Heart left ventricle (tissue), 16 donors: ENCODE measurements around the gene PIGM. TPM values are rescaled to one million over a fixed set of nuclear protein-coding genes. Genes with fewer than 3 reads are reported as not detected.

ENCODE experiments used
- ATAC-seq, 4 donors: fragments of 200-7000 bp; cut with Tn5 transposase; one replicate each; pipeline ENCODE4 v1.9.1; 2020 to 2022; ENCODE audit warnings: moderate library complexity in 4 of 4, mild to moderate bottlenecking in 3 of 4, moderate number of reproducible peaks in 1 of 4
- DNase-seq, 5 donors: peaks; one replicate each; pipeline ENCODE4 v3.0.0-alpha.2; 2020
- H3K27ac ChIP-seq, 12 donors: fragments of 200-600 bp; sonication (generic) in 4 of 12; one replicate each; pipeline versions ENCODE4 v1.5.0 to v1.8.0; 2016 to 2022; ENCODE audit warnings: mild to moderate bottlenecking in 2 of 12
- H3K27me3 ChIP-seq, 9 donors: fragments of 200-600 bp; sonication (generic) in 2 of 9; one replicate each; pipeline versions ENCODE4 v1.5.1 to v1.8.0; 2016 to 2022; ENCODE audit warnings: mild to moderate bottlenecking in 3 of 9
- H3K36me3 ChIP-seq, 9 donors: fragments of 200-600 bp; sonication (generic) in 2 of 9; one replicate each; pipeline versions ENCODE4 v1.5.0 to v1.8.0; 2018 to 2022; ENCODE audit warnings: mild to moderate bottlenecking in 2 of 9
- H3K4me1 ChIP-seq, 12 donors: fragments of 200-600 bp; sonication (generic) in 4 of 12; one replicate each; pipeline versions ENCODE4 v1.5.0 to v1.8.0; 2016 to 2022; ENCODE audit warnings: mild to moderate bottlenecking in 3 of 12
- H3K4me3 ChIP-seq, 12 donors: fragments of 200-600 bp; sonication (generic) in 4 of 12; one replicate each; pipeline versions ENCODE4 v1.5.0 to v1.8.0; 2017 to 2022; ENCODE audit warnings: mild to moderate bottlenecking in 9 of 12, moderate library complexity in 4 of 12
- H3K9me3 ChIP-seq, 12 donors: fragments of 200-600 bp; sonication (generic) in 4 of 12; one replicate each; pipeline versions ENCODE4 v1.5.0 to v1.8.0; 2016 to 2022; ENCODE audit warnings: mild to moderate bottlenecking in 1 of 12
- CTCF ChIP-seq, 12 donors: fragments of 200-600 bp; sonication (generic) in 4 of 12; IDR thresholded peaks; one replicate each; pipeline versions ENCODE4 v1.5.0 to v1.8.0; 2018 to 2022; ENCODE audit warnings: antibody characterized with exemption in 12 of 12, mild to moderate bottlenecking in 5 of 12
- POLR2A ChIP-seq, 2 donors: fragments of 450-650 bp; IDR thresholded peaks; one replicate each; pipeline ENCODE4 v1.6.1; 2017; ENCODE audit warnings: antibody characterized with exemption in 2 of 2, mild to moderate bottlenecking in 2 of 2, moderate library complexity in 2 of 2
- WGBS, 4 donors: extraction: QIAGEN DNeasy Blood & Tissue Kit in 2 of 4; methylation state at CpG; one replicate each; pipeline versions ENCODE4 v1.1.5 to v1.1.7; 2013 to 2018; 5-methylcytosine and 5-hydroxymethylcytosine counted together
- intact Hi-C, 10 donors: fragments of 100-400 bp; cut with DNase I; formaldehyde crosslinking; loops; one replicate each; pipeline versions ENCODE4 v1.11.1 to v1.14.2; 2022
- polyA plus RNA-seq, 2 donors: library from polyadenylated mRNA; stranded (reverse); fragments of 200-250 nt; gene quantifications; one replicate each; pipeline ENCODE4 v1.2.3, GENCODE V29; 2013
- total RNA-seq, 9 donors: library from RNA; depleted of rRNA in 2 of 9; stranded (reverse); fragments of >200 nt in 2 of 9; fragmentation: NEBNext Ultra II Directional in 3 of 9; extraction: Animal tissue kit (Norgen Biotek cat#: 25700) in 3 of 9; gene quantifications; one replicate each; pipeline versions ENCODE4 v1.1.0 to v1.2.4, GENCODE V29; 2016 to 2023
- donor health status: ischemic (EF 13 %, LVEDD 7.1; RV severe dilation, severe dysfunction).
- donor health status: healthy with polysubstance abuse.
- donor health status: DM: no; HTN: yes; CAD: no.
- donor health status: DM: no; HTN: no; CAD: no.
- donor health status: ischemic (EF 25% LVEDD 6.9; RV normal size, moderate dysfunction).
- donor health status: ischemic (EF 25% LVEDD 5.7; RV mildly dilated, moderate dysfunction).
- donor health status: healthy.
- donor health status: DM: yes; HTN: yes; CAD: no.
- donor health status: ischemic (EF 35%, LVEDD 5.7; RV mildly dilated, moderate dysfunction).
- donor health status: nonischemic (EF 11% LVEDD 7.7; RV severe dilation, severe dysfunction).
- donor health status: DM: yes; HTN: yes; CAD: no.
- donor health status: PGD.
- donor health status: ischemic (EF 29% LVEDD 5.4; RV normal size, mild dysfunction).
- donor health status: nonischemic (EF 23%, LVEDD 6.1; RV moderate dilation, normal function).

Gene PIGM
- total and polyA plus RNA-seq, 11 donors = 1.6 to 4.1 (median 2.3) TPM

DNA sequence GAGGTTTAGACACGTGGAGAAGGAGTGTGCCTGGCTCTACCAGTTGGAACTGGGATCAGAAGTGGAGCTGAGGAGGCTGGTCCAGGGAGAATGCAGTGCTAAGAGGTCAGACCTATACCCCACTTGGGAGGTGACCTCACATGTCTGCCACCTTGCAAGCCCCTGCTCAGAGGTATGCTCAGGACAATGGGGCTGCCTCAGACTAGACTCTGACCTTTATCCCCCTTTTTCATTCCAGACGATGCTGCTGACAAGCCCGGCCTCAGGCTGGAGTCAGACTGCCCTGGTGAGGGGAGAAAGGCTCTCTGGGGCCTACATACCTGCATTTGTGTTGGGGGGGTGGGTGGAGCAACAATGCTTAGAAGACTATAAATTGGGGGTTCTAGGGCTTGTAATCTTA is 33.0 kb upstream of the PIGM start:
- H3K27me3 ChIP-seq = peaks cover 0 to 10% (median 0%) of the 10 kb centered on the region in 9 donors
- no peak for ATAC-seq
- TF ChIP-seq POLR2A (IDR thresholded peaks at IDR 0.05) (no peak), CTCF (IDR thresholded peaks at IDR 0.05) (no peak)
- H3K4me1 ChIP-seq = peaks cover 0 to 14% (median 0%) of the 10 kb centered on the region in 12 donors
- no peaks in the 10 kb centered on the region for H3K9me3 ChIP-seq
- no peak overlapping the region for H3K27ac ChIP-seq
- no peak for DNase-seq
- no peak overlapping the region for H3K4me3 ChIP-seq
- intact Hi-C loops = no loop called here
- no peaks in the 10 kb centered on the region for H3K36me3 ChIP-seq
- WGBS, 4 donors = 37 to 54% (median 44%) methylated on average over 3 of the region's 3 CpGs

GRCh38 chr1:160064164-160064563 is 32.4 kb upstream of the PIGM start:
- no peak for ATAC-seq
- H3K36me3 ChIP-seq = no peaks in the 10 kb centered on the region
- intact Hi-C loops = no loop called here
- H3K4me3 ChIP-seq = no peak overlapping the region
- H3K9me3 ChIP-seq = no peaks in the 10 kb centered on the region
- H3K27ac ChIP-seq = no peak overlapping the region
- peaks cover 0 to 10% (median 0%) of the 10 kb centered on the region in 9 donors for H3K27me3 ChIP-seq
- no peak for DNase-seq
- H3K4me1 ChIP-seq = peaks cover 0 to 14% (median 0%) of the 10 kb centered on the region in 12 donors
- TF ChIP-seq POLR2A (IDR thresholded peaks at IDR 0.05) = no peak
- no peak for TF ChIP-seq CTCF (IDR thresholded peaks at IDR 0.05)
- 85 to 91% (median 89%) methylated on average over 3 of the region's 3 CpGs for WGBS, 4 donors

- ATAC-seq (no peak), DNase-seq (no peak)
- WGBS, 4 donors = 87 to 89% (median 89%) methylated on average over 5 of the region's 5 CpGs
Measured at GRCh38 chr1:160063176-160063575, 31.4 kb upstream of the PIGM start.

GRCh38 chr1:160062230-160062532 is 30.4 kb upstream of the PIGM start:
- Histone ChIP-seq H3K4me1 (peaks cover 0 to 14% (median 0%) of the 10 kb centered on the region in 12 donors), H3K9me3 (no peaks in the 10 kb centered on the region), H3K27ac (no peak overlapping the region), H3K27me3 (peaks cover 0 to 10% (median 0%) of the 10 kb centered on the region in 9 donors), H3K4me3 (no peak overlapping the region), H3K36me3 (no peaks in the 10 kb centered on the region)
- ATAC-seq (no peak), DNase-seq (no peak)
- intact Hi-C loops = loop anchor here in 1 of 10 donors (2.0 kb wide), 1 partner anchor 21 kb away; no protein-coding TSS in a partner anchor
- 63 to 80% (median 76%) methylated on average over 4 to 6 of the region's 6 CpGs for WGBS, 4 donors
- no peak for TF ChIP-seq POLR2A (IDR thresholded peaks at IDR 0.05)
- TF ChIP-seq CTCF (IDR thresholded peaks at IDR 0.05) = no peak

More at GRCh38 chr1:160063176-160063575, 31.4 kb upstream of the PIGM start:
- intact Hi-C loops = loop anchor here in 1 of 10 donors (2.0 kb wide), 1 partner anchor 20 kb away; no protein-coding TSS in a partner anchor
- TF ChIP-seq POLR2A (IDR thresholded peaks at IDR 0.05) (no peak), CTCF (IDR thresholded peaks at IDR 0.05) (no peak)
- Histone ChIP-seq H3K4me1 (peaks cover 0 to 14% (median 0%) of the 10 kb centered on the region in 12 donors), H3K27me3 (peaks cover 0 to 10% (median 0%) of the 10 kb centered on the region in 9 donors), H3K4me3 (no peak overlapping the region), H3K27ac (no peak overlapping the region), H3K36me3 (no peaks in the 10 kb centered on the region), H3K9me3 (no peaks in the 10 kb centered on the region)
